Measurements from ENCODE around the gene LRRC15.
A peak's percentile ranks its signal among the peaks of the same experiment; 100 is the strongest.

The LRRC15 gene

GRCh38 chr3:194342861-194343560 lies 26.5 kb downstream of the LRRC15 start:
- no peak overlapping the region for H2BK5ac ChIP-seq (ENCODE audit: low read depth, low read length, poor library complexity)
- H4K12ac ChIP-seq (ENCODE audit: low read depth, low read length) = no peak overlapping the region
- H3K4ac ChIP-seq (ENCODE audit: low read depth, low read length) = no peak overlapping the region
- H3K14ac ChIP-seq (ENCODE audit: low read length) = no peak overlapping the region
- DNase-seq = peak; percentile 35 to 59
- H2AFZ ChIP-seq (ENCODE audit: insufficient read depth, low read length, poor library complexity) = no peak overlapping the region
- H4K8ac ChIP-seq (ENCODE audit: low read depth, low read length) = no peak overlapping the region
- H3K36me3 ChIP-seq (ENCODE audit: control insufficient read depth in 1 of 2, insufficient read depth in 2 of 2, low read length in 2 of 2) = no peaks in the 10 kb centered on the region
- H4K91ac ChIP-seq (ENCODE audit: low read depth, low read length) = no peak overlapping the region
- no peak overlapping the region for H3K27ac ChIP-seq (ENCODE audit: low read depth, low read length)
- WGBS (ENCODE audit: extremely low coverage, insufficient coverage, insufficient read length) = no CpG with 5 or more reads among the region's 9 CpGs
- H3K4me2 ChIP-seq (ENCODE audit: low read length) = no peak overlapping the region
- H3K18ac ChIP-seq (ENCODE audit: low read length) = no peak overlapping the region
- H3K79me2 ChIP-seq (ENCODE audit: control insufficient read depth, insufficient read depth, low read length, poor library complexity) = no peaks in the 10 kb centered on the region
- H3K9me3 ChIP-seq (ENCODE audit: insufficient read depth, low read depth, low read length) = no peaks in the 10 kb centered on the region
- no peak overlapping the region for H3K23ac ChIP-seq (ENCODE audit: low read length)
- no peaks in the 10 kb centered on the region for H3K4me1 ChIP-seq (ENCODE audit: control insufficient read depth in 1 of 2, insufficient read depth in 2 of 2, low read length in 2 of 2)
- H3K9ac ChIP-seq (ENCODE audit: low read length) = no peak overlapping the region
- H3K79me1 ChIP-seq (ENCODE audit: low read length) = no peaks in the 10 kb centered on the region
- H2BK120ac ChIP-seq (ENCODE audit: insufficient read depth, low read length, poor library complexity) = no peak overlapping the region
- no peak overlapping the region for H2BK12ac ChIP-seq (ENCODE audit: low read length)
- H3K27me3 ChIP-seq (ENCODE audit: insufficient read depth, low read length) = no peaks in the 10 kb centered on the region
- no peak overlapping the region for H2AK5ac ChIP-seq (ENCODE audit: low read length)
- no peak overlapping the region for H3K4me3 ChIP-seq (ENCODE audit: low read depth, low read length)

- no peak overlapping the region for H3K4me3 ChIP-seq (ENCODE audit: low read depth, low read length)
- DNase-seq = no peak
- no peak overlapping the region for H3K14ac ChIP-seq (ENCODE audit: low read length)
- peaks cover 5 to 6% of the 10 kb centered on the region in 2 experiments for H3K4me1 ChIP-seq (ENCODE audit: control insufficient read depth in 1 of 2, insufficient read depth in 2 of 2, low read length in 2 of 2)
- no peak overlapping the region for H3K4ac ChIP-seq (ENCODE audit: low read depth, low read length)
- H3K23ac ChIP-seq (ENCODE audit: low read length) = no peak overlapping the region
- no peak overlapping the region for H3K9ac ChIP-seq (ENCODE audit: low read length)
- no peaks in the 10 kb centered on the region for H3K79me2 ChIP-seq (ENCODE audit: control insufficient read depth, insufficient read depth, low read length, poor library complexity)
- H3K27ac ChIP-seq (ENCODE audit: low read depth, low read length) = no peak overlapping the region
- no peak overlapping the region for H2BK5ac ChIP-seq (ENCODE audit: low read depth, low read length, poor library complexity)
- H3K27me3 ChIP-seq (ENCODE audit: insufficient read depth, low read length) = no peaks in the 10 kb centered on the region
- WGBS (ENCODE audit: extremely low coverage, insufficient coverage, insufficient read length) = no CpG with 5 or more reads among the region's 24 CpGs
- no peak overlapping the region for H3K18ac ChIP-seq (ENCODE audit: low read length)
- H3K9me3 ChIP-seq (ENCODE audit: insufficient read depth, low read depth, low read length) = no peaks in the 10 kb centered on the region
- H2BK12ac ChIP-seq (ENCODE audit: low read length) = no peak overlapping the region
- no peak overlapping the region for H2AK5ac ChIP-seq (ENCODE audit: low read length)
- no peak overlapping the region for H4K12ac ChIP-seq (ENCODE audit: low read depth, low read length)
- no peaks in the 10 kb centered on the region for H3K79me1 ChIP-seq (ENCODE audit: low read length)
- H3K36me3 ChIP-seq (ENCODE audit: control insufficient read depth in 1 of 2, insufficient read depth in 2 of 2, low read length in 2 of 2) = no peaks in the 10 kb centered on the region
- no peak overlapping the region for H2AFZ ChIP-seq (ENCODE audit: insufficient read depth, low read length, poor library complexity)
- no peak overlapping the region for H3K4me2 ChIP-seq (ENCODE audit: low read length)
- no peak overlapping the region for H2BK120ac ChIP-seq (ENCODE audit: insufficient read depth, low read length, poor library complexity)
- no peak overlapping the region for H4K91ac ChIP-seq (ENCODE audit: low read depth, low read length)
- H4K8ac ChIP-seq (ENCODE audit: low read depth, low read length) = no peak overlapping the region
Observed at GRCh38 chr3:194340757-194341400, 28.7 kb downstream of the LRRC15 start.

DNA sequence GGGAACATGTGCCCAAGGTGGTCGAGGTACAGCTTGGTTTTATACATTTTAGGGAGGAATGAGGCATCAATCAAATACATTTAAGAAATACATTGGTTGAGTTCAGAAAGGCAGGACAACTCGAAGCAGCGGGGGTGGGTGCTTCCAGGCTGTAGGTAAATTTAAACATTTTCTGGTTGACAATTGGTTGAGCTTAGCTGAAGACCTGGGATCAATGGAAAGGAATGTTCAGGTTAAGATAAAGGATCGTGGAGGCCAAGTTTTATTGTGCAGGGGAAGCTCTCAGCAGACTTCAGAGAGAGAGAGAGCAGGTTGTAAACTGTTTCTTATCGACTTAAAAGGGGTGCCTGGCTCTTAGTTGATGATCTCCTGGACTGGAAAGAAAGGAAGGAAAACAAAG lies 29.7 kb downstream of the LRRC15 start:
- H4K8ac ChIP-seq (ENCODE audit: low read depth, low read length) = no peak overlapping the region
- no peak overlapping the region for H3K27ac ChIP-seq (ENCODE audit: low read depth, low read length)
- H3K14ac ChIP-seq (ENCODE audit: low read length) = no peak overlapping the region
- H3K4me3 ChIP-seq (ENCODE audit: low read depth, low read length) = no peak overlapping the region
- no peaks in the 10 kb centered on the region for H3K79me1 ChIP-seq (ENCODE audit: low read length)
- H2BK5ac ChIP-seq (ENCODE audit: low read depth, low read length, poor library complexity) = no peak overlapping the region
- no peak overlapping the region for H3K23ac ChIP-seq (ENCODE audit: low read length)
- no peak overlapping the region for H3K18ac ChIP-seq (ENCODE audit: low read length)
- no peak overlapping the region for H2BK120ac ChIP-seq (ENCODE audit: insufficient read depth, low read length, poor library complexity)
- H3K9ac ChIP-seq (ENCODE audit: low read length) = no peak overlapping the region
- H4K12ac ChIP-seq (ENCODE audit: low read depth, low read length) = no peak overlapping the region
- H2AFZ ChIP-seq (ENCODE audit: insufficient read depth, low read length, poor library complexity) = no peak overlapping the region
- H3K4ac ChIP-seq (ENCODE audit: low read depth, low read length) = no peak overlapping the region
- no peak overlapping the region for H2BK12ac ChIP-seq (ENCODE audit: low read length)
- peaks cover 5 to 6% of the 10 kb centered on the region in 2 experiments for H3K4me1 ChIP-seq (ENCODE audit: control insufficient read depth in 1 of 2, insufficient read depth in 2 of 2, low read length in 2 of 2)
- H3K36me3 ChIP-seq (ENCODE audit: control insufficient read depth in 1 of 2, insufficient read depth in 2 of 2, low read length in 2 of 2) = no peaks in the 10 kb centered on the region
- no peak for DNase-seq
- no peak overlapping the region for H2AK5ac ChIP-seq (ENCODE audit: low read length)
- no peaks in the 10 kb centered on the region for H3K9me3 ChIP-seq (ENCODE audit: insufficient read depth, low read depth, low read length)
- no peak overlapping the region for H4K91ac ChIP-seq (ENCODE audit: low read depth, low read length)
- no peaks in the 10 kb centered on the region for H3K79me2 ChIP-seq (ENCODE audit: control insufficient read depth, insufficient read depth, low read length, poor library complexity)
- no CpG with 5 or more reads among the region's 5 CpGs for WGBS (ENCODE audit: extremely low coverage, insufficient coverage, insufficient read length)
- no peaks in the 10 kb centered on the region for H3K27me3 ChIP-seq (ENCODE audit: insufficient read depth, low read length)
- H3K4me2 ChIP-seq (ENCODE audit: low read length) = no peak overlapping the region

- no peak overlapping the region for H3K27ac ChIP-seq (ENCODE audit: low read depth, low read length)
- DNase-seq = peak; percentile 29 to 61
- H3K9ac ChIP-seq (ENCODE audit: low read length) = no peak overlapping the region
- no CpG with 5 or more reads among the region's 9 CpGs for WGBS (ENCODE audit: extremely low coverage, insufficient coverage, insufficient read length)
- no peak overlapping the region for H3K4me3 ChIP-seq (ENCODE audit: low read depth, low read length)
- H3K27me3 ChIP-seq (ENCODE audit: insufficient read depth, low read length) = no peaks in the 10 kb centered on the region
- H4K91ac ChIP-seq (ENCODE audit: low read depth, low read length) = no peak overlapping the region
- no peaks in the 10 kb centered on the region for H3K36me3 ChIP-seq (ENCODE audit: control insufficient read depth in 1 of 2, insufficient read depth in 2 of 2, low read length in 2 of 2)
- no peak overlapping the region for H2BK12ac ChIP-seq (ENCODE audit: low read length)
- H2BK120ac ChIP-seq (ENCODE audit: insufficient read depth, low read length, poor library complexity) = no peak overlapping the region
- H3K23ac ChIP-seq (ENCODE audit: low read length) = no peak overlapping the region
- no peak overlapping the region for H2AK5ac ChIP-seq (ENCODE audit: low read length)
- no peak overlapping the region for H3K4ac ChIP-seq (ENCODE audit: low read depth, low read length)
- H4K8ac ChIP-seq (ENCODE audit: low read depth, low read length) = no peak overlapping the region
- no peak overlapping the region for H3K14ac ChIP-seq (ENCODE audit: low read length)
- no peaks in the 10 kb centered on the region for H3K9me3 ChIP-seq (ENCODE audit: insufficient read depth, low read depth, low read length)
- H3K18ac ChIP-seq (ENCODE audit: low read length) = no peak overlapping the region
- H3K79me2 ChIP-seq (ENCODE audit: control insufficient read depth, insufficient read depth, low read length, poor library complexity) = no peaks in the 10 kb centered on the region
- H2AFZ ChIP-seq (ENCODE audit: insufficient read depth, low read length, poor library complexity) = no peak overlapping the region
- H4K12ac ChIP-seq (ENCODE audit: low read depth, low read length) = no peak overlapping the region
- H3K4me1 ChIP-seq (ENCODE audit: control insufficient read depth in 1 of 2, insufficient read depth in 2 of 2, low read length in 2 of 2) = peaks cover 5 to 6% of the 10 kb centered on the region in 2 experiments
- no peaks in the 10 kb centered on the region for H3K79me1 ChIP-seq (ENCODE audit: low read length)
- H3K4me2 ChIP-seq (ENCODE audit: low read length) = no peak overlapping the region
- H2BK5ac ChIP-seq (ENCODE audit: low read depth, low read length, poor library complexity) = no peak overlapping the region
Observed at GRCh38 chr3:194339356-194339755, 30.2 kb downstream of the LRRC15 start.

Data from trophoblast cell (in vitro differentiated cells and primary cell).